Measurements from ENCODE around the gene G6PC3. TPM values are rescaled to one million over a fixed set of nuclear protein-coding genes. Genes with fewer than 3 reads are reported as not detected.

G6PC3 gene
- total RNA-seq, 1 donor from 2014 or later, result 11.4 TPM

DNA sequence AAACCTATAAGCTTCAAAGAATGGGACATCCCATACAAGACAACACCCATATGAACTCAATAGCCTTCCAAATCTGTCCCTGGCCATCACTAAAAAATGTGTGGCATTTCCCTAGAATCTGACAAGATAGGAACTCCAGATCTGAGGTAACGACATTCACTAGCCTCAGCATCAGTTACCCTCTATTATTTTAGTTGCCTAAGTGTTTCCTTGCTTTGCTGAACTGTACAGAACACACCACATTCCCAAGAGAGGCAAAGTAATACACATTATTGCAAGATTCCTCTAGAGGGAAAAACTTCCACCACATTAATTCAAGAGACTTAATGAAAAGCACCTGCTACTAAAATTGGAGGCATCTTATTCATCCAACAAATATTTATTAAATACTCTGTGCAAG, 9.1 kb upstream of the G6PC3 start:
- no peak for DNase-seq

DNA sequence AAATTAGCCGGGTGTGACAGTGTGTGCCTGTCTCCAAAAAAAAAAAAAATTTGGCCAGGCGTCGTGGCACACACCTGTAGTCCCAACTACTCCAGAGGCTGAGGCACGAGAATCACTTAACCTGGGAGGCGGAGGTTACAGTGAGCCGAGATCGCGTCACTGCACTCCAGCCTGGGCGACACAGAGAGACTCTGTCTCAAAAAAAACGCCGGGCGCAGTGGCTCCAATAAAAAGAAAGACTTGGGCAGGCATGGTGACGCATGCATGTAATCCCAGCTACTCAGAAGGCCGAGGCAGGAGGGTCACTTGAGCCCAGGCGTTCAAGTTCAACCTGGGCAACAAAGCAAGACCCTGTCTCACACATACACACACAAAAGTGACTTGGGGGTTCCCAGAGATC, 7.7 kb upstream of the G6PC3 start:
- DNase-seq, result no peak

DNA sequence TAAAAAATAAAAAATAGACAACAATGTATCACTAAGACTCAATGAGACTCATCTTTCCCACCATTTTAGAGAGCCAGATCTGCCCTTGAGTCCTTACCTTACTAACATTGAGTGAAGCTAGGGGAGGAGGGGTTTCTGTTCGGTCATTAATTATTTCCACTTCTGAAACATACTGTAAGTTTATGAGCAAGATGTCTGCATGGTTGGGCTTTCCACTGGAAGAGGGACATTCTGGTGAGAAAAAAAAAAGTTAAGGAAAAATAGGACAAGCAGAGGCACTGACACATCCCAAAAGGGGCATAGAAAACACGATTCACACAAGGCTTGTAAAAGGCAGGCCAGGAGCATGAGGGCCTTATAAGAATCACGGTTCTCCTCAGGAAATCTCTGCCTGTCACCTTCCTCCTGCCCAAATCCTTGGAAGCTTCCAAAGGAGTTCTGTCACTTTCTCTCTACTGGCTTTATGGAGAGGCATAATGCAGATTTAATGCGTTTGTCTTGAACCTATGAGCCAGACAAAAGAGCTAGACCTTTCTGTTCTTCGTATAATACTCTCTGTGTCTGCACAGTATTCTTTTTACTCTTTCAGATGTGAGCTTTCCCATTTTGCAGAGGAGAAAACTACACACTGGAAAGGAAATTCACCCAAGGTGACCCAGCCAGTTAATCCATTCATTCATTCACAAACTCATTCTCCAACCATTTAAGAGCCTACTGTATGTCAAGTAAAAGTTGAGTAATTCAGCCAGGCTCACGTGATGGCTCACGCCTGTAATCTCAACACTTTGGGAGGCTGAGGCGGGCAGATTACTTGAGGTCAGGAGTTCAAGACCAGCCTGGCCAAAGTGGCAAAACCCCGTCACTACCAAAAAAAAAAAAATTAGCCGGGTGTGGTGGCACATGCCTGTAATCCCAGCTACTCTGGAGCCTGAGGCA, 6.6 kb upstream of the G6PC3 start:
- DNase-seq, result no peak

DNA sequence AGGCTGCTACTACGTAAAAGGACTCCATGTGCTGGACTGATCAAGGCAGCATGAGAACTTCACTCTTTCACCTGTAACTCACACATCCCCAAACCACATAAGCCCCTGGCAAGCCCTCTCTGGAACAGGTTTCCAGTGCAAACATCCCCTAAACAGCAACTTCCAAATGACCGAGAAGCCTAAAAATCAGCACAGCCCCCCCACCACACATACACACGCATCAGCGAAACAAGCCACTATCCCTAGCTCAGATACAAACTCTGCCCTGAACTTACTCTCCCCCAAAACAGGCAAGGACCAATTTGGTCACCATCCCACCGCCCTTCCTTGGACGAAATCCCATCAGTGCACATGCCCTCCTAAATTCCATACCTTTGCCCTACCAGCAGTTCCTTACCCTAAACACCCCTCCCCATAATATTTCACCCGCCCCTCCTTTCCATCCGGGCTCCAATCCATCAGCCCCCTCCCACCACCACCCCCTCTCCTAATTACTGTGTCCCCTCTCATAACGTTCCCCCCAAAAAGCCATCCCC, 4.8 kb upstream of the G6PC3 start:
- DNase-seq, result no peak

DNA sequence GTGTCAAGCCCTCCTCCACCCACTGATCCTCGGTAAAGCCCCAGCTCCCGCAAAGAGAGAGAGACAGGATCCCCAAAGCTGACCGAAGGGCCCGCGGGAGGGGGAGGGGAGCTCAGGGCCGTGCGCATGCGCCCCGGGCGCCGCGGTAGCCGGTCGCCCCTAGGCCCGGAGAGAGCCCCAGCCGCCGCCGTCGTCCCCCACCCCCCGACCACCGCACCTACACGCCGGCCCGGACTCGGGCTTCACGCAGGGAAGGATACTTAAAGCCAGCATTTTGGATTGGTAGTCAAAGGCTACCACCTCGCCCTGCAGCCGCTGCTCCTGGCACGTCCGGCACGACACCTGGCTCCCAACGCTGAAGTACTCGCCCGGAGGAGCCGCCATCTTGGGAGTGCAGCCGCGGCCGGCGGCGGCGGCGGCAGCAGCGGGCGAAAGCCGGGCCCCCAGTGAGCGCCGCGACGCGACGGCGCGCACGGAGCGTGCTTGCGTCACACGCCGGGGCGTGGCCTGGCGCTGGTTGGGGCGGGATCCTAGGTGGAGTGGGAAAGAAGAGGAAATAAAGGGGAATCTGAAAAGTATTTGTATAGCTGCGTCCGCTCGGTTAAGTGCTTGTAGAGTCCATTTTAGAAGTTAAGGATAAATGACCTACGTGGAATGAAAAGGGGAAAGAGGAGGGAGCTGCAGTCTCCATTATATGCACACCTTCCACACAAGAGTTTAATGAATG, 4.2 kb upstream of the G6PC3 start, which contains the start of gene LSM12:
Gene LSM12, minus strand, starts transcription at position 468 of the 727 bp plus-strand sequence. Its CDS starts 84 bp downstream, at position 384.
- DNase-seq, result peak; percentile 70

DNA sequence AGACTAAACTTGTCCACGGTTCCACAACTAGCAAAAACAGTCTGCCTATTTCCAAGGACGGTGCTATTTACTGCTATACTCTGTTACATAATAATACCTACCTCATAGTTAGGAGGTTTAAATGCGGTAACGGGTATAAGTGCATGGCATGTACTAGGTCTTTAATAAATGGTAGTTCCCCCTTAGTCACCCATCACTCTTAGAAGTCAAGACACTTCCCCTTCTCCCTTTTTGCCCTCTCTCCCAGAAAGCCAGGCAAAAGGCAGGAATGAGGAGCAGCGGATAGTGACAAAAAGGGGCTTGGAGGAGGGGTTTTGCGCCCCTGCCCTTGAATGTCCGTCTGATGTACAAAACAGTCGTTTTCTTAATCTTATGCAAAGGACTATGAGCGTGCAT, 3.0 kb upstream of the G6PC3 start:
- DNase-seq, result no peak

DNA sequence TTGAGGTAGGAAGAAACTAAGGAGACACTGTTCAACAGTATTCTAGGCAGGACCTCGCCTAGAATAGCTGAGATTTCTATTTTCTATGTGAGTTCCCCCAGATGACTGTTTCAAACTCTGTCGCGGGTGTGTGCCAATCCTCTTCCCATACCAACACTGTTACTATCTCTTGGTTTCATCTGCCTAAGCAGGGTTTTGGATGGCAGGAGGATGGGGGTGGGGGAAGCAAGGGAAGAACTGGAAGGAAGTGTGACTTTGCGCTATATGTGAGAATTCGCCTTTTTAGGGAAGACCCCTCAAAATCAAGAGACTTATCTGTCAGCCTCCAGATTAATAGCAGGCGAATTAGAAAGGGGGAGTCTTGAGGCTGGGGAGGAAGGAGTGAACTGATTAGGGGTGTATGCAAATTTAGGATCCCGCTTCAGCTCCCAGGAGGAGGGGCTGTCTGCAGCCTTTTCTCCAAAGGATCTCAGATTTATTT, 521 bp upstream of the G6PC3 start:
- no peak for DNase-seq

DNA sequence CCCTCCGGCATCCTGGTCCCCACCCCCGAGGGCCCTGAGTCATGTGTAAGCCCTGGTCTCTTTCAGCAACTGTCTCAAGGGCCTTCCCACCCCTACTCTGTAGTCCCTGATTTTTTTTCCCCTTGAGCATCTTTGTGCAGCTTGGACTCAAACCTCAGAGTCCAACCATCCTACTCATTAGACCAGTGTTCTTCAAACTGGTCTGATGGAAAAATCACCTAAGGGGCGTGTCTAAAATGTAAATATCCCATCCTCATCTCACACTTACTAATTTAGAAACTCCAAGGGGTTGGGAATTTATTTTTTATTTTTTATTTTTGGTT, 624 bp downstream of the G6PC3 start:
- DNase-seq, result no peak

DNA sequence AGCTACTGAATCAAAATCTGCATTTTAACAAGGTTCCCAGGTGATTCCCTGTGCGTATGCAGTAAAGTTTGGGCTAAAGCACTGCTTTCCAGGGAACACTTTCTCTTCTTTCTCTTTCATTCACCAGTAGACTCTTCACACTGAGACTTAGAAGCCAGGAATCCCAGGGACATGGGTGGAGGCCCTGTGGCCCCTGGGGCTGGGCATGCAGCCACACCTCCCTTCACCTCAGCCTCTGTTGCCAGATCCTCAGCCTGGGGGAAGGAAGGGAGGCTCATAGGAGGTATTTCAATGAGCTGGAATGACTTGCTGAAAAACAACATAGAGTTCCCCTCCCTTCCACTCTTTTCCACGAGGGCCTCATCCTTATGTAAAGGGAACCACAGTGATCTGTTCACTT, 1.2 kb downstream of the G6PC3 start:
- no peak for DNase-seq

DNA sequence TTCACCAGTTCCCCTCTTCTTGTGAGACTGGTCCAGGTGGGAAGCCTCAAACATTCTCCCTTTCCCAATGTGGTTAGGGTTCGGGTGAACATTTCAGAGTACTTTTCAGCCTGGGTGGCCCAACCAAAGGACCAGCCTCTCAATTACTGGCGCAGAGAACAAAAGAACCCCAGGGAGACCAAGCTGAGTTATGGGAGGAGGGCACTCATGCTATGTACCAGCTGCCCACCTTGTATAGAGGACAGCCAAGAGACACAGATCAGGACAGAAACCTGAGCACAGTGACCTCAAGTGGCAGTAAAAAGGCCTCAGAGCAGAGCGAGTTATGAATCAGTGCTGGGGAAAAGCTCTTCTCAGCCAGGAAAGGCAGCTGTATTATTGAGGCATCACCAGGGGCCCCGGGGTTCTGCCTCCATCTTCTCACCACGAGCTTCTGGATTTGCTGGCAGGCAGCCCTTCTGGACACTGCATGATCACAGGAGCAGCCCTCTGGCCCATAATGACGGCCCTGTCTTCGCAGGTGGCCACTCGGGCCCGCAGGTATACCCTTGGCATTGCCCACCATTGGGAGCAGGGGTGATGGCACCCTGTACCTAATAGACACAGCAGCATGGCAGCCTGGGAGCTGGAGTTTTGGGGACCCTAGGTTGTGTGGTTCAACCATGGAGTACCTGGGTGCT, 3.8 kb downstream of the G6PC3 start:
- no peak for DNase-seq

DNA sequence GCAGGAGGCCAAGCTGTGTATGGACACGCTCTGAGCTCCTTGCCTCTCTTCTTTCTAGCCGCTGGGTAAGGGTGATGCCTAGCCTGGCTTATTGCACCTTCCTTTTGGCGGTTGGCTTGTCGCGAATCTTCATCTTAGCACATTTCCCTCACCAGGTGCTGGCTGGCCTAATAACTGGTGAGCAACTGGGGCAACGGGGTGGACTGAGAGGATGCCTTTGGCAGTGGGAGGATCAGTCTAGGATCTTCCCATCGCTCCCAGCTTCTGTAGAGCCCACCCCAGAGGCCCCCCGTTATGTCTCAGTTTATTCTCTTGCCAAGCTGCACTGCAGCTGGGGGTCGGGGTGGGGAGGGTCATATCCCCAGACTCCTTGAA, 4.4 kb downstream of the G6PC3 start:
- DNase-seq, result no peak

DNA sequence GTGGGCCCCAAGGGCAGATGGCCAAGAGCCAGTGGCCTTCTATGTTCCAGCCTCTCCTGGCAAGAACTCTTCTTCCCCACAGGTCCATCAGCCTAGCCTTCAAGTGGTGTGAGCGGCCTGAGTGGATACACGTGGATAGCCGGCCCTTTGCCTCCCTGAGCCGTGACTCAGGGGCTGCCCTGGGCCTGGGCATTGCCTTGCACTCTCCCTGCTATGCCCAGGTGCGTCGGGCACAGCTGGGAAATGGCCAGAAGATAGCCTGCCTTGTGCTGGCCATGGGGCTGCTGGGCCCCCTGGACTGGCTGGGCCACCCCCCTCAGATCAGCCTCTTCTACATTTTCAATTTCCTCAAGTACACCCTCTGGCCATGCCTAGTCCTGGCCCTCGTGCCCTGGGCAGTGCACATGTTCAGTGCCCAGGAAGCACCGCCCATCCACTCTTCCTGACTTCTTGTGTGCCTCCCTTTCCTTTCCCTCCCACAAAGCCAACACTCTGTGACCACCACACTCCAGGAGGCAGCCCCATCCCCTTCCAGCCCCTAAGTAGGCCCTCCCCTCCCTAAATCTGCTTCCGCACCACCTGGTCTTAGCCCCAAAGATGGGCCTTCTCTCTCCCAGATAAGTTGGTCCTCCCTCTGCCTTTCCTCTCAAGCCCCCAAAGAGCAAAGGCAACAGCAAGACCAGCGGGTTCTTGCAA, 5.2 kb downstream of the G6PC3 start:
- no peak for DNase-seq

DNA sequence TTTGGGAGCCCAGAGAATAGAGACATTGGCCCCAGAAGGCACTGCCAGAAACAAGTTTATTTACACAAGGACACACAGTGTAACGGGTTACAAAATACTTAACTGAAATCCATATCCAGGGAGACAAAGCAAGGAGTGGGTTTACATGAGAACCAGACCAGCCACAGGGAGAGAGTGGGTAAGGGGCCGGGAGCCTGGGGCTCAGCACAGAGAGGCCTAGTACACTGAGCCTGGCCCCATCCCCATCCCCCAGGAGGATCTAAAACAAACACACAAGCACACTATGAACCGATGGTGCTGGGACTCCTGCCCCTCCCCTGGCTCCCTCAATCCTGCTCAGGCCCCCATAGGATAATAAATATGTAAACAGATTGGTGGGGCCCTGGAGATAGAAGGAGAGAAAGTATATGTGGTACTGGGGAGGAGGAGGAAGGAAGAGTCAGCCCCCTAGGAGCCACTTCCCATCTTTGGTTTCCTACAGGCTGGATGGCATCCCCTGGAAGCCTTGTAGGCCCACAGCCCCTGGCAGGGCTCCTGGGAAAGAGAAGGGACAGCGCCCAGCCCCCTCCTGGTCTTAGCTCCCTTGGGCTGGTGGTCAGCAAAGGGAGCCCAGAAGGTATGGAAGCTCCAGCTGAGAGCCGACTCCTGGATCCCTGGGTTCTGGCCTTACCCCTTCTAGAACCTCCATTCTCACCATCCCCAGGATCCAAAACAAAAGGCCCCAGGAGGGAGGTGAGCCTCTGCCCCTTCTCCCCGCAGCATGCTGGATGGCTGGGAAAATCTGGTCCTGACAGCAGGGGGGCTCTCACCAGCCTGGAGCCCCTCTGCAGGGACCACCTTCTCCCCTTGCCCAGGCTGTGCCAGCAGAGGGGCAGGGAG, 6.4 kb downstream of the G6PC3 start:
- DNase-seq, result no peak

DNA sequence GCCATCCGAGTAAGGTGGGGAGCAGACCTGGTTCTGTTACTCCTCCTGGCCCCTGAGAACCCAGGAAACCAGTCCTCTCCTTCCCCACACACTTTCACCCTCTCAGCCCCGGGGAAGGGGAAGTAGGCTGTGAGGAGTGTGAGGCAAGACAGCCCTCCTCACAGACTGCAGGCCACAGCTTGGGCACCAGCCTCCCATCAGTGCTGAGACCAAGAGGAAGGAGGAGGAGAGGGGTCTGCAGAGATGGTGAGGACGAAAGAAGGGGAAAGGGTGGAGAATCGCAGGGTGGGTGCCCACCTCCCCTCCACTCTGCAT, 7.0 kb downstream of the G6PC3 start:
- DNase-seq, result no peak

DNA sequence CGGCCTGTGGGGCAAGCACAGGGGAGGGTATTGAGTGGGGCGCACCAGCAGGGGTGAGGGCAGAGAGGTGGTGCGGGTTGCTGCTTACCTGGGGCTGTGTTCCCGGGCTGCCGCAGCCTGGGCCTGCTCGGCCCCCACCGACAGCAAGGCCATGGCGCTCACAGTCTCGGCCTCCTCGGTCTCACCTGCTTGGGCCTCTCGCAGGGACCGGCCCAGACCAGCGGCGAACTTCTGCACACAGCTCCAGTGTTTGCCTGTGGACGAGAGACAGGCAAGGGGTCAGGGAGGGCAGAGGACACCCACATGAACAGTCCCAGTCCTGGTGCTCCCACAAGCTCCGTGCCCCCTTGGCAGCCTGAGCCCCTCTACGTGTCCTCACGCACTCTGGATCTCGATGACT, 7.9 kb downstream of the G6PC3 start:
- DNase-seq, result no peak

DNA sequence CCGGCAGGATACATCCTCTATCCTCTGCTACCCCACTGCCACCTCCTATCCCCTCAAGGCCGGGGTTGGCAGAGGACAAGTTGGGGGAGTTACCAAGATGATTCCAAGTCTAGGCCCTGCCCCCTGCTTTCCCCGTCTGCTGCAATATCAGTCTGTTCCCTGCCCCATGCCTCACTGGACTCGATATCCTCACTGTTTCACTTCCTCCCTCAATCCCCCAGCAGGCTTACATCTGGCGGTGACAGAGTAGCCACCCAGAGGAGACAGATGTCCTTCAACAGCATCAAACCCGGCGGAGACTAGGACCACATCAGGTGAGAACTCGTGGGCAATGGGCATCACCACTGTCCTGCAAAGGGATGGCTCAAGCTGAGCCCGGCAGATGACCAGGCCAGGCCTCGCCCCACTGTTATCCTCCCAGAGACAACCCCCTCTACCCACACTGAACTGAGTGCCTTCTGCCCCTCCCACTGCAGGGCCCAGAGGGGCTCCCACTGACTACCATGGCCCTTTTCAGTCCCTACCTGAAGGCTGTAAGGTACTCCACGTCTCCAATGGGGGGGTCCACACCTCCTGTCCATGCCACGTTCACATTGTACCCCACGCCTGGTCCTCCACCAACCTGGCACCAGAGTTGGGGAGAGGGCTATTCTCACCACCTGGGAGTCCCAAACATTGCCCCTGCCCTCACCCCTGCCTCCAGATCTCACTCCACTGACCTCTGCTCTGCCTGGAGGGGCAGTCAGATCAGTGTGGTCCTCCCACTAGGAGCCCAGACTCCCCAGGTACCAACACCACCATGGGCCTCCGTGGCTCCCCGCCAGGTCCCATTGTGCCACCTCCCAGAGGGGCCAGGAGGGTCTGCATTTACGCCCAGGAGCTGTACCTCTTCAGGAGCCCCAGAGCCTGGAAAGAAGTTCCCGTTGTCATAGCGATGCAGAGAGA, 9.6 kb downstream of the G6PC3 start:
- no peak for DNase-seq

DNA sequence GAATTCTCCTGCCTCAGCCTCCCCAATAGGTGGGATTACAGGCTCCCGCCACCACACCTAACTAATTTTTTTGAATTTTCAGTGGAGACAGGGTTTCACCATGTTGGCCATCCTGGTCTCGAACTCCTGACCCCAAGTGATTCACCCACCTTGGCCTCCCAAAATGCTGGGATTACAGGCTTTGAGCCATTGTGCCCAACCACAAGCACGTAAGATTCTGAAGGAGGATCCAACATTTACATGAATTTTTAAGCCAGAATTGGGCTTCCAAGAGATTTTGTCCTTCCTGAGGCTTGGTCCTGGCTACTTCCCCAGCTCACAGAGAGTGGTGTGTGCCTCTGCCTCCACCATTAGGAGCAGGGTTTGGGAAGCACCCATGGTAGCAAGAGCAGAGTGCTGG, 11.1 kb downstream of the G6PC3 start:
- no peak for DNase-seq

DNA sequence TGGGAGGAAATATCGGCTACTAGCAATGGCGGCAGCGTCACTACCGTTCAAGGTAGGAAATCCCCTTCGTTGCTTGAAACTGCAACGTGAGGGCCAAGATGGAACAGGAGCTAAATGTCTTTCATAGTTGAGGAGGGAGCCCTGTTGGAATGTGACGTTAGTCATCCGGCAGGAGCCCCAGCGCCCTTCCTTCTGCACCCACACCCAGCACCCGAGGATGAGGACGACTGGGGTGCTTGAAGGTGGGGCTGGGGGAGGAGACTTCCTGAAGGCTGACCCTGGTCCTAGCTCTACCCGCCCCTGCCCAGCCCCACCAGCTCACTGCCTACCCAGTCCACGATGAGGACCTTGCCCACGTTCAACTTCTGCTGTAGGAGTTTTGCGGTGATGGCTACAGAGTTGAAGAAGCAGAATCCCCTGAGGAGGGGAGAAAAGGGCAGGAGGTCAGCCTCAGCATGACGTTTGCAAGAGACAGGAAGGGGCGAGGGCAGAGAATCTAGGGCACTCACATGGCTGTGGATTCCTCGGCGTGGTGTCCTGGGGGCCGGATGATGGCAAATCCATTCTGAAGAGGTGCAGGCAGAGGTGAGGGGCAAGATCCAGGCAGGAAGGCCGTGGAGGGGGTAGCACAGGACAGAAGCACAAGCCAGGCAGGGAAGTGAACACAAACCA, 11.9 kb downstream of the G6PC3 start:
- DNase-seq, result no peak

DNA sequence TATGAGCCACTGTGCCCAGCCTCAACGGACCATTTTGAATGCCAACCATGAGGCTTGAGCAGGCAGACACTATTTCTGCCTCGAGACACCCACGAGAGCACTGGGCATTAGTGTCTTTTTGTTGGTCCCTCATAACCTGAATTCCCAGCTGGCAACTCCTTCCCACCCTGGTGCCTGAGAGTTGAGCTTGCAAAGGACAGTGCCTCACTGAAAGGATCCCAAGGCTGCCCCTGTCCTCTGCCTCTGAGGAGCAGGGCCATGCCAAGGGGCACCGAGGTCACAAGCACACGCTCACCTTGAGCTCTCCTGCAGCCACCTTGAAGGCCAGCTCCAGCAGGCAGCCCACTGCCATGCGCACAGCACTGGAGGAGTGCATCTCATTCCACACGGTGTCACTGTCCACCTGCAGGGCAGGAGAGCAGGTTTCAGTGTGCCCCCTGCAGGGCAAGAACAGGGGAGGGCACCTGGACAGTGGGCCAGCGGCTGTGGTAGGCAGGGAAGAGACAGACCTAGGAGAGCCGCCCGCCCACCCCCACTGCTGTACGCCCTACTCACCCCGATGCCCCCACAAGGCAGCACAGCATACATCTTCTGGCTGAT, 12.8 kb downstream of the G6PC3 start:
- DNase-seq, result no peak
